ENCODE results near the gene UCK1.

UCK1 gene

GRCh38 chr9:131528186-131528585 is 2.9 kb downstream of the UCK1 start:
- Histone ChIP-seq H3K9ac (ENCODE audit: low read length) (no peak overlapping the region), H2BK12ac (ENCODE audit: low read length in 2 of 2) (no peak overlapping the region), H3K14ac (ENCODE audit: low read length in 2 of 2) (no peak overlapping the region), H3K4me1 (ENCODE audit: control insufficient read depth, insufficient read depth, low read depth, low read length) (peaks cover 19% of the 10 kb centered on the region), H3K23ac (ENCODE audit: low read length in 2 of 2) (no peak overlapping the region), H2AFZ (ENCODE audit: low read depth, low read length) (no peak overlapping the region), H2BK5ac (ENCODE audit: low read depth, low read length, poor library complexity, severe bottlenecking) (no peak overlapping the region), H2BK15ac (ENCODE audit: low read depth, poor library complexity, severe bottlenecking) (no peak overlapping the region), H3K9me3 (ENCODE audit: control insufficient read depth, low read length) (no peaks in the 10 kb centered on the region), H3K4me3 (ENCODE audit: insufficient read depth in 1 of 2, low read depth in 1 of 2, low read length in 2 of 2) (no peak overlapping the region), H3K27ac (ENCODE audit: low read length, poor library complexity, severe bottlenecking) (no peak overlapping the region), H3K27me3 (ENCODE audit: control insufficient read depth in 1 of 2, insufficient read depth in 1 of 2, low read length in 2 of 2) (no peaks in the 10 kb centered on the region), H4K8ac (ENCODE audit: low read length) (no peak overlapping the region), H3K18ac (ENCODE audit: low read depth in 1 of 2, low read length in 2 of 2) (no peak overlapping the region), H3K4ac (ENCODE audit: low read depth in 1 of 2, low read length in 2 of 2) (no peak overlapping the region), H3K36me3 (ENCODE audit: control insufficient read depth in 1 of 2, insufficient read depth in 2 of 2, low read depth in 1 of 2, low read length in 2 of 2) (peaks cover 62 to 63% of the 10 kb centered on the region in 2 experiments), H4K91ac (ENCODE audit: low read length) (no peak overlapping the region), H3K79me1 (replicated peaks; ENCODE audit: low read length, poor library complexity, severe bottlenecking) (peaks cover 23% of the 10 kb centered on the region), H2BK120ac (ENCODE audit: low read depth, low read length) (no peak overlapping the region), H2AK5ac (ENCODE audit: low read length, severe bottlenecking) (no peak overlapping the region), H3K4me2 (ENCODE audit: low read length, poor library complexity, severe bottlenecking) (no peak overlapping the region)
- WGBS = 97% methylated on average over 7 of the region's 7 CpGs
- no peak for DNase-seq

- H2AK5ac ChIP-seq (ENCODE audit: low read length, severe bottlenecking) = no peak overlapping the region
- H3K27me3 ChIP-seq (ENCODE audit: control insufficient read depth in 1 of 2, insufficient read depth in 1 of 2, low read length in 2 of 2) = no peaks in the 10 kb centered on the region
- H4K8ac ChIP-seq (ENCODE audit: low read length) = no peak overlapping the region
- no peak overlapping the region for H3K4me2 ChIP-seq (ENCODE audit: low read length, poor library complexity, severe bottlenecking)
- H3K9me3 ChIP-seq (ENCODE audit: control insufficient read depth, low read length) = no peaks in the 10 kb centered on the region
- no peak overlapping the region for H3K23ac ChIP-seq (ENCODE audit: low read length in 2 of 2)
- H3K18ac ChIP-seq (ENCODE audit: low read depth in 1 of 2, low read length in 2 of 2) = no peak overlapping the region
- no peak overlapping the region for H4K91ac ChIP-seq (ENCODE audit: low read length)
- DNase-seq = no peak
- peaks cover 84 to 86% of the 10 kb centered on the region in 2 experiments for H3K36me3 ChIP-seq (ENCODE audit: control insufficient read depth in 1 of 2, insufficient read depth in 2 of 2, low read depth in 1 of 2, low read length in 2 of 2)
- H3K14ac ChIP-seq (ENCODE audit: low read length in 2 of 2) = no peak overlapping the region
- no peak overlapping the region for H2AFZ ChIP-seq (ENCODE audit: low read depth, low read length)
- no peak overlapping the region for H2BK5ac ChIP-seq (ENCODE audit: low read depth, low read length, poor library complexity, severe bottlenecking)
- H2BK12ac ChIP-seq (ENCODE audit: low read length in 2 of 2) = no peak overlapping the region
- WGBS = 92% methylated on average over 18 of the region's 19 CpGs
- H3K79me1 ChIP-seq (replicated peaks; ENCODE audit: low read length, poor library complexity, severe bottlenecking) = peaks cover 22% of the 10 kb centered on the region
- no peak overlapping the region for H3K4me3 ChIP-seq (ENCODE audit: insufficient read depth in 1 of 2, low read depth in 1 of 2, low read length in 2 of 2)
- H3K27ac ChIP-seq (ENCODE audit: low read length, poor library complexity, severe bottlenecking) = no peak overlapping the region
- no peak overlapping the region for H3K9ac ChIP-seq (ENCODE audit: low read length)
- H3K4me1 ChIP-seq (ENCODE audit: control insufficient read depth, insufficient read depth, low read depth, low read length) = peaks cover 15% of the 10 kb centered on the region
- no peak overlapping the region for H2BK120ac ChIP-seq (ENCODE audit: low read depth, low read length)
- no peak overlapping the region for H3K4ac ChIP-seq (ENCODE audit: low read depth in 1 of 2, low read length in 2 of 2)
- no peak overlapping the region for H2BK15ac ChIP-seq (ENCODE audit: low read depth, poor library complexity, severe bottlenecking)
These were observed 5.2 kb downstream of the UCK1 start for GRCh38 chr9:131525643-131526565.

GRCh38 chr9:131524665-131525315 is 6.3 kb downstream of the UCK1 start:
- H3K4me3 ChIP-seq (ENCODE audit: insufficient read depth in 1 of 2, low read depth in 1 of 2, low read length in 2 of 2) = no peak overlapping the region
- 93% methylated on average over 23 of the region's 23 CpGs for WGBS
- H3K14ac ChIP-seq (ENCODE audit: low read length in 2 of 2) = no peak overlapping the region
- H3K4me2 ChIP-seq (ENCODE audit: low read length, poor library complexity, severe bottlenecking) = no peak overlapping the region
- no peak overlapping the region for H3K18ac ChIP-seq (ENCODE audit: low read depth in 1 of 2, low read length in 2 of 2)
- H2AFZ ChIP-seq (ENCODE audit: low read depth, low read length) = no peak overlapping the region
- H3K4me1 ChIP-seq (ENCODE audit: control insufficient read depth, insufficient read depth, low read depth, low read length) = peaks cover 8% of the 10 kb centered on the region
- H2BK120ac ChIP-seq (ENCODE audit: low read depth, low read length) = no peak overlapping the region
- peaks cover 90 to 95% of the 10 kb centered on the region in 2 experiments for H3K36me3 ChIP-seq (ENCODE audit: control insufficient read depth in 1 of 2, insufficient read depth in 2 of 2, low read depth in 1 of 2, low read length in 2 of 2)
- H3K4ac ChIP-seq (ENCODE audit: low read depth in 1 of 2, low read length in 2 of 2) = no peak overlapping the region
- no peak overlapping the region for H2AK5ac ChIP-seq (ENCODE audit: low read length, severe bottlenecking)
- no peak overlapping the region for H3K27ac ChIP-seq (ENCODE audit: low read length, poor library complexity, severe bottlenecking)
- peaks cover 13% of the 10 kb centered on the region for H3K79me1 ChIP-seq (replicated peaks; ENCODE audit: low read length, poor library complexity, severe bottlenecking)
- no peak overlapping the region for H4K91ac ChIP-seq (ENCODE audit: low read length)
- DNase-seq = peak; percentile 52
- no peak overlapping the region for H3K9ac ChIP-seq (ENCODE audit: low read length)
- no peak overlapping the region for H2BK12ac ChIP-seq (ENCODE audit: low read length in 2 of 2)
- no peak overlapping the region for H2BK5ac ChIP-seq (ENCODE audit: low read depth, low read length, poor library complexity, severe bottlenecking)
- H2BK15ac ChIP-seq (ENCODE audit: low read depth, poor library complexity, severe bottlenecking) = no peak overlapping the region
- H3K9me3 ChIP-seq (ENCODE audit: control insufficient read depth, low read length) = no peaks in the 10 kb centered on the region
- no peak overlapping the region for H4K8ac ChIP-seq (ENCODE audit: low read length)
- no peak overlapping the region for H3K23ac ChIP-seq (ENCODE audit: low read length in 2 of 2)
- no peaks in the 10 kb centered on the region for H3K27me3 ChIP-seq (ENCODE audit: control insufficient read depth in 1 of 2, insufficient read depth in 1 of 2, low read length in 2 of 2)

Measured in mesenchymal stem cell (in vitro differentiated cells and primary cell).